AG10803 (cell line): Measurements from ENCODE around the gene ZNF775.

Experiments used
- DNase-seq: peaks from one replicate; pipeline ENCODE4 v3.0.0; 2010; ENCODE audit warnings: low read depth
- H3K4me3 ChIP-seq: 2 replicates; pipeline ENCODE4 v1.5.1; 2011; ENCODE audit warnings: mild to moderate bottlenecking, low read length, control low read depth
- TF ChIP-seq, protein P1 (sequence below): conservative IDR thresholded peaks from 2 replicates; pipeline ENCODE4 v1.5.1; 2011; ENCODE audit warnings: mild to moderate bottlenecking, low read length, control low read depth, inconsistent platforms

Gene ZNF775

DNA sequence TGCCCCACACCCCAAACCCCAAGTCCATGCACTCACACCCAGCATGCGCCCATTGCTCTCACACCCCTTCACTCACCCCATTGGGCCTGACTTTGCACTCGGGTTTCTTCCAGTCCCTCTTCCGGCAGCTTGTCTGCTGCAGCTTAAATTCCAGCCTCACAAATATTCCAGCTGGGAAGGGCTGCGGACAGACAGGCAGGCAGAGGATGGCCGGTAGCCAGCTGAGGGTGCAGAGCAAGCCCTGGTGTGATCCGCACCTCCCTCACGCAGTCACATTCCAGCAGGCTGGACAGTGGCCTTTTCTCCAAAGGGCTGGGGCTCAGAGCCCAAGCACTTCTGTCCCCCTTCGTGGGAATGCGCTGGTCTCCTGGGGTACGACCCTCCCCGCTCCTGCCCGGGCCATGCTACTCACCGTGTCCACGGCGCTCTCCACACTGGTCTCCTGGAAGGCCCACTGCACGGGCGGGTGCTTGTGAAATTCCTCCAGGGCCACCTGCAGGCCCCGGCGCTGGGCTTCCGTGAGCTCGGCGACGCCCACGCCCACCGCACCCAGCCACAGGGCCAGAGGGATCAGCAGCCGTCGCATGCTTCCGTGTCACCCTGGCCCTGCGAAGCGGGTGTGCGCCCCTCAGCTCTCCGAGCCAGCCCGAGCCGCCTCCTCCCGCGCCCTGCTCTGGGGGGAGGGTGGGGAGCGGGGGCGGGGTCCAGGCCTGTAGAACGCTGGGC, 38.9 kb upstream of the ZNF775 start:
- H3K4me3 ChIP-seq: peak overlapping the region; percentile 29
- peak; percentile 80 for DNase-seq
- TF ChIP-seq, protein P1, sequence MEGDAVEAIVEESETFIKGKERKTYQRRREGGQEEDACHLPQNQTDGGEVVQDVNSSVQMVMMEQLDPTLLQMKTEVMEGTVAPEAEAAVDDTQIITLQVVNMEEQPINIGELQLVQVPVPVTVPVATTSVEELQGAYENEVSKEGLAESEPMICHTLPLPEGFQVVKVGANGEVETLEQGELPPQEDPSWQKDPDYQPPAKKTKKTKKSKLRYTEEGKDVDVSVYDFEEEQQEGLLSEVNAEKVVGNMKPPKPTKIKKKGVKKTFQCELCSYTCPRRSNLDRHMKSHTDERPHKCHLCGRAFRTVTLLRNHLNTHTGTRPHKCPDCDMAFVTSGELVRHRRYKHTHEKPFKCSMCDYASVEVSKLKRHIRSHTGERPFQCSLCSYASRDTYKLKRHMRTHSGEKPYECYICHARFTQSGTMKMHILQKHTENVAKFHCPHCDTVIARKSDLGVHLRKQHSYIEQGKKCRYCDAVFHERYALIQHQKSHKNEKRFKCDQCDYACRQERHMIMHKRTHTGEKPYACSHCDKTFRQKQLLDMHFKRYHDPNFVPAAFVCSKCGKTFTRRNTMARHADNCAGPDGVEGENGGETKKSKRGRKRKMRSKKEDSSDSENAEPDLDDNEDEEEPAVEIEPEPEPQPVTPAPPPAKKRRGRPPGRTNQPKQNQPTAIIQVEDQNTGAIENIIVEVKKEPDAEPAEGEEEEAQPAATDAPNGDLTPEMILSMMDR: peak; percentile 24

DNA sequence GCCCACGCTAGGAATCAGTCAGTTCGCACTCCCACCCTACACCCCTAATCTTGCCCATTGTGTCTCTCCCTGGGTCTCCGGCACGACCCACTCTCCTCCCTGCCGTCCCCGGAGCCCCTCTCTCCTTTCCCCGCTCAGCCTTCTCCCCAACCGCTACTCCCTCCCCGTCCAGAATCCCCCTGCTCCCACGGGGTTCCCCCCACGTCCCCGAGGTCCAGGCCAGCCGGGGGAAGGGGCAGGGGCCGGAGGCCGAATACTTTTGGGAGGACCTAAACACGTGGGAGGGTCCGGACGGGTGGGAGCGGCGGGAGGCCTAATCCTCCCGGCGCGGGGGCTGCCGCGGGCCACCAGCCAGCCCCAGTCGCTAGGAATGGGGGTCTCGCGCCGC, 38.3 kb upstream of the ZNF775 start:
- H3K4me3 ChIP-seq: peak overlapping the region; percentile 36
- DNase-seq: no peak
- TF ChIP-seq, protein P1: no peak

- peak within 1 kb of the TSS; percentile 36 for H3K4me3 ChIP-seq
- TF ChIP-seq, protein P1: no peak
- DNase-seq: no peak
These were observed 37.6 kb upstream of the ZNF775 start, which contains the start of gene RARRES2 for GRCh38 chr7:150341263-150342120. TSS of gene RARRES2 (minus strand) at chr7:150341629. CDS start at chr7:150340609, 1,020 bp downstream.

- no peak for DNase-seq
- H3K4me3 ChIP-seq: no peak overlapping the region
These were observed 37.1 kb upstream of the ZNF775 start for GRCh38 chr7:150342121-150342408.

GRCh38 chr7:150343225-150343624, 35.9 kb upstream of the ZNF775 start:
- TF ChIP-seq, protein P1: no peak
- no peak overlapping the region for H3K4me3 ChIP-seq
- no peak for DNase-seq

More at GRCh38 chr7:150342121-150342408, 37.1 kb upstream of the ZNF775 start:
- TF ChIP-seq, protein P1: no peak

DNA sequence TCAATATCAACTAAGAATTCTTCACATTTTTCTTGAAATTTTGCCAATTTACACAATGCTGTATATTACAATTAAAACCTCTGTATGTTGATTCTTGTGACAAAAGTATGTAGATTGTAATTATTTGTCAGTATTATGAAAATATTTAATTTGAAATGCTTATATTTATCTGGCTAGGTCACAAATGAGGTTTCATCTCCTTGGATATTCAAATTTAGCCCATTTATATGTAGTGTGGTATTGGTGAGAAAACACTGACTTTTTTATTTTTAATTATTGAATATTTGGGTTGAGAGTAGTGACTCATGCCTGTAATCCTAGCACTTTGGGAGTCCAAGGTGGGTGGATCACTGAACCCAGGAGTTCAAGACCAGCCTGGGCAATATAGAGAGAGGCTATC, 34.8 kb upstream of the ZNF775 start:
- no peak for DNase-seq
- H3K4me3 ChIP-seq: no peak overlapping the region
- TF ChIP-seq, protein P1: no peak

DNA sequence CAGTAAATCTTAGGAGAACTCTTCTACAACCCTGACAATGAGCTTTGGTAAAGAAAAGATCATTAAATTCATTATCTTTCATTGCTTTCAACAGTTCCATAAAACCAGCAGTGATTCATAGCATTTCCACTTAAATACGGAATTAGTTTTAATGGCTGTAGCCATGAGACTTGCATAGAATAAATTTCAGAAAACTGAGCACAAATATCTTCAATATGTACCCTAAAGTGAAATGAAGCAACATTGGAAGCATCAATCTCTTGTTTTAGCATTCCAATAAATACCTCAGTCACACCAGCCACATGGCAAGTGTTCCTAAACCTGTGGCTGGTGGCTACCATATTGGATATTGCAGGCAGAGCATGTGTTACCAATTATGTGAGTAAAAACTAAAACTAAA, 34.1 kb upstream of the ZNF775 start:
- TF ChIP-seq, protein P1: no peak
- peak; percentile 95 for DNase-seq
- H3K4me3 ChIP-seq: no peak overlapping the region
